Measurements from ENCODE around the gene AGBL1.

DNA sequence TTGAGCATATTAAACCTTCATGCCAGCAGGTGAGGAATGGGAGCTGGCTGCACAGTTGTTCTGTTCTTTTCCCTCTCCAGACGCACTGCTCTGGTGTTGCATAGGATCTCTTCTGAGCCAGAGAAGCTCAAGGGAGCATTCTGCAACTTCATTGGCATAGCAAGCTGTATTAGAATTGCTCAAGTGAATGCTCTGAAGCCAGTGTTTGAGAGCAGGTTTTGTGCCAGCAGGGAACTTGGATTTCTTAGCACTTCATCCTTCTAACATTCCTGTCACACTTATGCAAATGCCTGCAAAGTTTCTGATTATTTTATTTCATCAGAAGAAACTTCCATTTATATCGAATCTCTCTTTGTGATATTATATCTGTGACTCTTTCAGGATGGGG, 366.6 kb downstream of the AGBL1 start:
- TF ChIP-seq TAF1 (IDR thresholded peaks at IDR 0.05; ENCODE audit: borderline replicate concordance, low read depth, low read length): no peak
- TF ChIP-seq POLR2A (IDR thresholded peaks at IDR 0.05; ENCODE audit: low read depth, low read length): no peak
- TF ChIP-seq POLR2AphosphoS5 (IDR thresholded peaks at IDR 0.05; ENCODE audit: low read depth, low read length): no peak

Measured in GM12892 (cell line).